ENCODE measurements around the gene ZNF592. TPM values are rescaled to one million over a fixed set of nuclear protein-coding genes. Genes with fewer than 3 reads are reported as not detected.

ZNF592 gene
- total and polyA plus RNA-seq, 4 donors = 8.8 to 29.6 (median 16.2) TPM

DNA sequence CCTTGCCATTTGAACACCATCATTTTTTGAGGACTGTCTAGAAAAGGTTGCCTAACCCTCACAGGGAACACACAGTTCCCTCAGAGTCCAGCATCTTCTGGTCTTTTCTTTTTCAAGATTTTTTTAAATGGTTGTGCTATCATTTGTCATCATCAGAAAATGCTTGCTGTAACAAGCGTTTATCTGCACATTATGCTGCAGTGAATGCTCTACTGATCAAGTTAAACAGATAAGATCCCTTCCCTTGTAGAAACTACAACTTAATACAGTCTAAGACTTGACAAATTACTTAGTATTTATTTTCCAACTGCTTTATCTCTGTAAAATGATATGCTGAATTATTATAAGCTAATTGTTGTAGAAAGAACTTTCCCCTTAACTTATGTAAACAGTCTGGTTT is 56.8 kb downstream of the ZNF592 start:
- no peaks in the 10 kb centered on the region for H3K4me1 ChIP-seq (ENCODE audit: control insufficient read depth in 5 of 5, insufficient read depth in 5 of 5, low read length in 5 of 5)
- no peak overlapping the region for H3K4me3 ChIP-seq
- no peak overlapping the region for H3K9ac ChIP-seq (ENCODE audit: insufficient read depth in 1 of 2, low read length in 2 of 2)
- DNase-seq = no peak
- TF ChIP-seq CTCF (IDR thresholded peaks at IDR 0.05; ENCODE audit: control extremely low read depth, extremely low read depth) = no peak
- no peak overlapping the region for H3K27ac ChIP-seq (ENCODE audit: low read depth in 1 of 2, low read length in 1 of 2)
- H3K27me3 ChIP-seq (ENCODE audit: control insufficient read depth in 3 of 3, insufficient read depth in 3 of 3, low read length in 2 of 3) = no peaks in the 10 kb centered on the region
- H3K36me3 ChIP-seq (ENCODE audit: control insufficient read depth in 4 of 4, insufficient read depth in 4 of 4, low read length in 4 of 4) = peaks cover 20 to 31% (median 25%) of the 10 kb centered on the region in 4 donors
- ATAC-seq (ENCODE audit: insufficient read depth, low FRiP score) = no peak
- H3K9me3 ChIP-seq (ENCODE audit: control insufficient read depth in 4 of 4, insufficient read depth in 3 of 4, low read length in 3 of 4) = no peaks in the 10 kb centered on the region
- WGBS, 2 donors = 68 to 81% methylated on average over 1 of the region's 1 CpG

DNA sequence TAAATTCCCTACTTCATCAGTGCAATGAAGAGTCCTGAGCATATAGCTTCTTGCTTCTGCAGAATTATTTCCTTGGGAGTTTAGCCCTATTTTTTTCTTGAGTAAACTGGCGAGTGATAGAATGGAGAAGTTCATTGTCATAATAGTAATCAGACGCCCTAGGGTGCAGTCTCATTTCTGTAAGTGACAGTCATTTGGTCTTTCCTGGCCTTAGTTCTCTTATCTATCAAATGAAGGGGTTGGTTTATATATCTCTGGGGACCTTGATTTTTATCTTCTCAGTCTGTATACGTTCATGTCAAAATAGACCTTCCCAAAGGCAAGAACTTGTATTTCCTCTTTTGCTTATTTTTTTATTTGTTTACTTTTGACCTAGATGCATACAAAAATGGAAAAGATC is 58.8 kb downstream of the ZNF592 start:
- no peak for DNase-seq
- Histone ChIP-seq H3K4me3 (no peak overlapping the region), H3K4me1 (ENCODE audit: control insufficient read depth in 5 of 5, insufficient read depth in 5 of 5, low read length in 5 of 5) (no peaks in the 10 kb centered on the region), H3K9ac (ENCODE audit: insufficient read depth in 1 of 2, low read length in 2 of 2) (no peak overlapping the region), H3K27me3 (ENCODE audit: control insufficient read depth in 3 of 3, insufficient read depth in 3 of 3, low read length in 2 of 3) (no peaks in the 10 kb centered on the region), H3K27ac (ENCODE audit: low read depth in 1 of 2, low read length in 1 of 2) (no peak overlapping the region), H3K9me3 (ENCODE audit: control insufficient read depth in 4 of 4, insufficient read depth in 3 of 4, low read length in 3 of 4) (no peaks in the 10 kb centered on the region), H3K36me3 (ENCODE audit: control insufficient read depth in 4 of 4, insufficient read depth in 4 of 4, low read length in 4 of 4) (peaks cover 8 to 15% (median 13%) of the 10 kb centered on the region in 4 donors)
- no peak for ATAC-seq (ENCODE audit: insufficient read depth, low FRiP score)
- no peak for TF ChIP-seq CTCF (IDR thresholded peaks at IDR 0.05; ENCODE audit: control extremely low read depth, extremely low read depth)
- 59 to 61% methylated on average over 3 of the region's 3 CpGs for WGBS, 2 donors

DNA sequence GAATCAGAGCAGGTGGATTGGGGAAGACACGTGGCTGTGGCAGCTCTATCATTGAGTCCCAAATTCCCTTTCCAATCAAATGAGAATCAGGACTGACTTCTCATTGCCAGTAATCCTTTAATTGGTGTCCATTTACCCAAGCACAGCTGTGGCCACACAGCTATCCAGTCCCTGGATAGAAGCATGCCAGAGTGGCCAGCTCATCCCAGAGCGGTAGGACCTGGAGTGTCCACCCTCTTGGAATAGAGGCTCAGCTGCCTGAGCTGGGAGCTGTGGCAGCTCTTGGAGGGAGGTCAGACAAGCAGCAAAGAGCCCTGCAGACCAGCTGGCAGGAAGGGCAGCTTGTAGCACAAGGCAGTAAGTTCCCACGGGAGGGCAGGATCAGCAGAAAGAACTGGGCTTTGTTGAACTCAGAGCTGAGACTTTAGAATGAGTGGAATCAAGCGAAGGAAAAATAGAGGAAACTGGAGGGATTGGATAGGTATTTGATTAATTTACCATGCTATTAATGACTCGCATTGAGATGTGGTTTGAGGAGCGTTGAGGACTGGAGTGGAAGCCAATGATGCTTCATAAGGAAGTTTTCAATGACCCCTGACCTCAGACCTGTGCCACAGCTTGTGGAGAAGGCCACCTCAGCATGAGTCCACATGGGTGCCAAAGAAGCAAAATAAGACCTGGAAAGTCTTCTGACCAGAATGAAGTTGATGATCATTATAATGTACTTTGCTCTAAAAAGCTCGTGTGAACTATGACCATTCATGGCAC is 61.9 kb downstream of the ZNF592 start:
- H3K9ac ChIP-seq (ENCODE audit: insufficient read depth in 1 of 2, low read length in 2 of 2) = no peak overlapping the region
- H3K36me3 ChIP-seq (ENCODE audit: control insufficient read depth in 4 of 4, insufficient read depth in 4 of 4, low read length in 4 of 4) = no peaks in the 10 kb centered on the region
- ATAC-seq (ENCODE audit: insufficient read depth, low FRiP score) (no peak), DNase-seq (no peak)
- H3K27me3 ChIP-seq (ENCODE audit: control insufficient read depth in 3 of 3, insufficient read depth in 3 of 3, low read length in 2 of 3) = no peaks in the 10 kb centered on the region
- WGBS, 2 donors = 91% methylated on average over 7 of the region's 7 CpGs
- H3K27ac ChIP-seq (ENCODE audit: low read depth in 1 of 2, low read length in 1 of 2) = no peak overlapping the region
- no peaks in the 10 kb centered on the region for H3K9me3 ChIP-seq (ENCODE audit: control insufficient read depth in 4 of 4, insufficient read depth in 3 of 4, low read length in 3 of 4)
- H3K4me3 ChIP-seq = no peak overlapping the region
- no peak for TF ChIP-seq CTCF (IDR thresholded peaks at IDR 0.05; ENCODE audit: control extremely low read depth, extremely low read depth)
- H3K4me1 ChIP-seq (ENCODE audit: control insufficient read depth in 5 of 5, insufficient read depth in 5 of 5, low read length in 5 of 5) = no peaks in the 10 kb centered on the region

- ATAC-seq (ENCODE audit: insufficient read depth, low FRiP score) (no peak), DNase-seq (no peak)
- WGBS, 2 donors = 43 to 81% methylated on average over 4 of the region's 4 CpGs
Measured at GRCh38 chr15:84811151-84811550, 62.8 kb downstream of the ZNF592 start.

More at GRCh38 chr15:84811151-84811550, 62.8 kb downstream of the ZNF592 start:
- Histone ChIP-seq H3K4me3 (no peak overlapping the region), H3K9me3 (ENCODE audit: control insufficient read depth in 4 of 4, insufficient read depth in 3 of 4, low read length in 3 of 4) (no peaks in the 10 kb centered on the region), H3K36me3 (ENCODE audit: control insufficient read depth in 4 of 4, insufficient read depth in 4 of 4, low read length in 4 of 4) (no peaks in the 10 kb centered on the region), H3K27ac (ENCODE audit: low read depth in 1 of 2, low read length in 1 of 2) (no peak overlapping the region), H3K9ac (ENCODE audit: insufficient read depth in 1 of 2, low read length in 2 of 2) (no peak overlapping the region), H3K27me3 (ENCODE audit: control insufficient read depth in 3 of 3, insufficient read depth in 3 of 3, low read length in 2 of 3) (no peaks in the 10 kb centered on the region), H3K4me1 (ENCODE audit: control insufficient read depth in 5 of 5, insufficient read depth in 5 of 5, low read length in 5 of 5) (no peaks in the 10 kb centered on the region)
- TF ChIP-seq CTCF (IDR thresholded peaks at IDR 0.05; ENCODE audit: control extremely low read depth, extremely low read depth) = no peak

Measured in lung (tissue), 12 donors.